Measurements from ENCODE around the gene CD180. TPM values are rescaled to one million over a fixed set of nuclear protein-coding genes. Genes with fewer than 3 reads are reported as not detected.
A peak's percentile ranks its signal among the peaks of the same experiment; 100 is the strongest.

Gene CD180
- total RNA-seq (2014; rRNA removed; shearing (Covaris generic)) = not detected in 2 replicates

GRCh38 chr5:67196537-67197059 lies at the start of gene CD180:
CD180 (minus strand) TSS chr5:67196799; CDS start chr5:67196641, 158 bp downstream.
- H3K4me1 ChIP-seq = no peaks in the 10 kb centered on the region
- no peak within 1 kb of the TSS for H3K27ac ChIP-seq
- no peak for DNase-seq

GRCh38 chr5:67246108-67246507 lies 49.5 kb upstream of the CD180 start:
- Histone ChIP-seq H3K36me3 (no peaks in the 10 kb centered on the region), H3K4me1 (peaks cover 15% of the 10 kb centered on the region), H3K9me3 (replicated peaks) (no peaks in the 10 kb centered on the region), H3K27me3 (no peaks in the 10 kb centered on the region), H3K27ac (no peak overlapping the region), H3K4me3 (no peak overlapping the region)
- DNase-seq = peak in 1 of 2 experiments; percentile 69

More at GRCh38 chr5:67196537-67197059, at the start of gene CD180:
- no peaks in the 10 kb centered on the region for H3K9me3 ChIP-seq (replicated peaks)
- no peak within 1 kb of the TSS for H3K4me3 ChIP-seq
- no peaks in the 10 kb centered on the region for H3K27me3 ChIP-seq
- no peaks in the 10 kb centered on the region for H3K36me3 ChIP-seq

GRCh38 chr5:67245259-67245846 lies 48.8 kb upstream of the CD180 start:
- Histone ChIP-seq H3K27me3 (no peaks in the 10 kb centered on the region), H3K4me3 (no peak overlapping the region), H3K9me3 (replicated peaks) (no peaks in the 10 kb centered on the region), H3K36me3 (no peaks in the 10 kb centered on the region), H3K27ac (no peak overlapping the region), H3K4me1 (peaks cover 15% of the 10 kb centered on the region)
- no peak for DNase-seq

DNA sequence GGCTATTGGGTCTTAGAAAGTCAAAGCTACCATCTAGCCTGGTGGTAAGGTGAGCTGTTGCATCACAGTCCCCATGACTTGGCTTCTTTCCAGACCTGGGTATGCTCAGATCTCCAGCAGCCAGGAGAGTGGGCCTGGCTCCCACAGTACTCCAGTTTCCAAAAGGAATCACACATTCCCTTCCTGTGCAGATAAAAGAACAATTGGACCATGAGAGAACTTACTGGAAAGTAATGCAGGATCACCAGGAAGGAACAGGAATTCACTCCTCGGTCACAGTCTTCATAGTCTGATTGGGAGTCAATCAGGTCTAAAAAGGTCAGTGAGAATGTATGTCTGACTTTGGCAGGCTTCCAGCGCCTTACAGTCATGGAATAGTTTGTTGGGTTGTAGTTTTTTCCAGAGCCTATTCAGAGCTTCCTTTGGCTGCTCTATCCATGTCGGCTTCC lies 47.8 kb upstream of the CD180 start:
- peak in 1 of 2 experiments; percentile 18 for DNase-seq
- H3K4me1 ChIP-seq = peaks cover 11% of the 10 kb centered on the region

DNA sequence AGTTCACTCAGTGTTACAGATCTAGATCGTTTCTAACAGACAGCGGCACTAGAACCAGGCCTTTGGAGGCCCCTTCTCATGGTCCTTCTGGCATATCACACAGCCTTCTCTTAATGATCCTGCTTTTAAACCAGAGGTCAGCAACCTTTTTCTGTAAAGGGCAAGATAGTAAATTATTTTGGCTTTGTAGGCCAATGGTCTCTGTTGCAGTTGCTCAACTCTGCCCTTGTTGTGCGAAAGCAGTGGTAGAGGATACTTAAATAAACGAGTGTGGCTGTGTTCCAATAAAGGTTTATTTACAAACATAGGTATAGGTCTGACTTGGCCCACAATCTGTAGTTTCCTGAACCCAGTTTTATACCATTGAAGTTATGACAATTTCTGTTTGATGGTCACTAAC lies 47.3 kb upstream of the CD180 start:
- DNase-seq = no peak
- no peak overlapping the region for H3K27ac ChIP-seq
- H3K4me3 ChIP-seq = no peak overlapping the region
- no peaks in the 10 kb centered on the region for H3K27me3 ChIP-seq
- peaks cover 7% of the 10 kb centered on the region for H3K4me1 ChIP-seq
- H3K9me3 ChIP-seq (replicated peaks) = no peaks in the 10 kb centered on the region
- no peaks in the 10 kb centered on the region for H3K36me3 ChIP-seq

More for the DNA sequence above, 47.8 kb upstream of the CD180 start:
- no peaks in the 10 kb centered on the region for H3K9me3 ChIP-seq (replicated peaks)
- H3K27ac ChIP-seq = no peak overlapping the region
- no peaks in the 10 kb centered on the region for H3K27me3 ChIP-seq
- H3K4me3 ChIP-seq = no peak overlapping the region
- no peaks in the 10 kb centered on the region for H3K36me3 ChIP-seq

DNA sequence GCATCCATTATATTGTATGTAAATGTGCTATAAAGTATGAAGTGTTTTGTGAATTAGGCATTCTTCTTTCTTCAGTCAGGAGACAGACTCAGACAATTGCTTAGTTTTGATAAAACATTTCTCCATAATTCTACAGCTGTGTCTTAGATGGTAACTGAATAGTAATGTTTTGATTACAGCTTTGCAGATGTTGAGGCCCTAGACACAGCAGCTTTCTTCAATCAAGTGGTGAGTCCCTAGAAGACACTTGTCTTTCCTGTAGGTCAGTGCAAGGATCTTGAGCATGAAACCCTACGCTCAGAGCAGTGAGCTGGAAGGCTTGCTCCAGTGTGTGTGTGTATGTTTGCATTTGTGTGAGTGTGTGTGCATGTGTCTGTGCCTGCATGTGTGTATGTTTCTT lies 46.8 kb upstream of the CD180 start:
- no peak for DNase-seq
- no peaks in the 10 kb centered on the region for H3K36me3 ChIP-seq
- H3K27ac ChIP-seq = no peak overlapping the region
- no peaks in the 10 kb centered on the region for H3K27me3 ChIP-seq
- H3K4me1 ChIP-seq = peaks cover under 1% of the 10 kb centered on the region; the same call in 1 of the 2 replicates
- H3K9me3 ChIP-seq (replicated peaks) = no peaks in the 10 kb centered on the region
- H3K4me3 ChIP-seq = no peak overlapping the region

GRCh38 chr5:67241326-67241725 lies 44.7 kb upstream of the CD180 start:
- Histone ChIP-seq H3K27ac (no peak overlapping the region), H3K4me1 (no peaks in the 10 kb centered on the region)

DNA sequence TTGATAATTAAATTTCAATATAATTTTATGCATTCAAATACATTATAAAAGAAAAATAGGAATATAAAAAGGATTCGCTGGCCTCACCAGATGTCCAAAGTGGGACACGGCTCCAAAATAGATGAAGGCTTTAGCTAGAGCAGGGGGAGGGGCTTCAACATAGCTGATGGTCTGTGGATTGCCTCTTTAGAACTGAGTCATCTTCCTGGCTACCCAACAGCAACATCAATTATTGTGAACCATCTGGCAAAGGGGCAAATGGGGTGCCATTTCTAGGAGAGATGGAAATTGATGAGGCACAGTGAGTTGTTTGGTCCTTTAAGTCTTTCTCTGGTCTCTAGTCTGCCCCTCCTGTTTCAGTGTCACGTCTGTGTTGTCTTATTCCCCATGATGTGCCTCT lies 44.2 kb upstream of the CD180 start:
- no peak overlapping the region for H3K27ac ChIP-seq
- H3K4me3 ChIP-seq = no peak overlapping the region
- H3K9me3 ChIP-seq (replicated peaks) = no peaks in the 10 kb centered on the region
- no peaks in the 10 kb centered on the region for H3K27me3 ChIP-seq
- H3K36me3 ChIP-seq = no peaks in the 10 kb centered on the region
- H3K4me1 ChIP-seq = 0 out of 2 replicates have a peak, but pooled peaks cover 2% of the 10 kb centered on the region
- no peak for DNase-seq

More at GRCh38 chr5:67241326-67241725, 44.7 kb upstream of the CD180 start:
- H3K36me3 ChIP-seq = no peaks in the 10 kb centered on the region
- H3K4me3 ChIP-seq = no peak overlapping the region
- no peaks in the 10 kb centered on the region for H3K9me3 ChIP-seq (replicated peaks)
- no peak for DNase-seq
- H3K27me3 ChIP-seq = no peaks in the 10 kb centered on the region

- Histone ChIP-seq H3K36me3 (no peaks in the 10 kb centered on the region), H3K4me1 (0 out of 2 replicates have a peak, but pooled peaks cover 3% of the 10 kb centered on the region), H3K9me3 (replicated peaks) (no peaks in the 10 kb centered on the region), H3K27ac (no peak overlapping the region), H3K27me3 (no peaks in the 10 kb centered on the region), H3K4me3 (no peak overlapping the region)
- DNase-seq = no peak
Observed at GRCh38 chr5:67240065-67240464, 43.5 kb upstream of the CD180 start.

DNA sequence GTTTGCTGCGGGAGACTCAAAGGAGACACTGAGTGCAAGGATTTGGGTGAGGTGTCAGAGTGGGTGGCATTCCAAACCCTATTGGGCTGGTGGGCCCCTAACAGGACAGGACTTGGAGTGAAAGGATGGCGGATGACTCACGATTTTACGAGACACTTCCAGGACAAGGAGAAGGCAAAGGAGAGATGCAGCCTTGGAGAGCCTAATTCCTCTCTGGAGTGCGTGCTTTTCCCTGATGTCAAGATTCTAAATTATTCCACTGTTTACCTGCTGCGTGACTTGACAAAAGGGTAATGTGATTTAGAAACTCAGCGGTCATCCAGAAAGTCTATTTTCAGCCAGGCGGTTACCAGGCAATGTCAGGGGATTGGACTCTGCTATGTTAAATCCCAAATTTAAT lies 41.6 kb upstream of the CD180 start:
- Histone ChIP-seq H3K27ac (no peak overlapping the region), H3K4me1 (peaks cover 7% of the 10 kb centered on the region; the same call in 1 of the 2 replicates), H3K27me3 (no peaks in the 10 kb centered on the region), H3K4me3 (no peak overlapping the region), H3K36me3 (no peaks in the 10 kb centered on the region), H3K9me3 (replicated peaks) (no peaks in the 10 kb centered on the region)
- no peak for DNase-seq

GRCh38 chr5:67235399-67236110 lies 39.0 kb upstream of the CD180 start:
- no peak overlapping the region for H3K27ac ChIP-seq
- H3K27me3 ChIP-seq = no peaks in the 10 kb centered on the region
- no peaks in the 10 kb centered on the region for H3K36me3 ChIP-seq
- H3K9me3 ChIP-seq (replicated peaks) = no peaks in the 10 kb centered on the region
- peaks cover 7% of the 10 kb centered on the region; the same call in 1 of the 2 replicates for H3K4me1 ChIP-seq
- no peak overlapping the region for H3K4me3 ChIP-seq
- no peak for DNase-seq

DNA sequence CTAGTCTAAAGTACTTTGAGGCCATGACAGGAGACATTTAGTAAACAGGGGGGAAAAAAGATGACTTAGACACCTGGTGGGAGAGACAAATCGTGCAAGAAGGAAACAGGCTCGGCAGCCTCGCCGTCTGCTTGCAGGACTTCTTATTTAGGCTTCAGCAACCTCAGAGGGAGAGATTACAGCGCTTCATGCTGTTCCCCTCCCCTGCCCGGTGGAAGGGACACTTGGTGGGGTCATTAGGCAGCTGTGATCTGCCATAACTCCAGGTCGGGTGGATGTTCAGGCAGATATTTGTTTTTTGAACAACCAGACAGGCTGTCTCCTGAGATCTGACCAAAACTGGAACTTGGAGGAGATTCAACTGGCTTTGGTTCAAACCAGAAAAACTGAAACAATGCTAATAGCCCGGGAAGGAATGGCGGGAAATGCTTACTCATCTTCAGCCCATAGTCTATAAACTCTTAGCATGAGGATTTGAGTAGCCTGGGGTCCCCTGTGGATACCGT lies 38.1 kb upstream of the CD180 start:
- no peaks in the 10 kb centered on the region for H3K36me3 ChIP-seq
- no peak overlapping the region for H3K4me3 ChIP-seq
- no peaks in the 10 kb centered on the region for H3K27me3 ChIP-seq
- H3K27ac ChIP-seq = no peak overlapping the region
- DNase-seq = peak; percentile 9 to 29
- H3K4me1 ChIP-seq = peaks cover 7% of the 10 kb centered on the region; the same call in 1 of the 2 replicates
- no peaks in the 10 kb centered on the region for H3K9me3 ChIP-seq (replicated peaks)

- Histone ChIP-seq H3K27ac (no peak overlapping the region), H3K9me3 (replicated peaks) (no peaks in the 10 kb centered on the region), H3K4me3 (no peak overlapping the region), H3K36me3 (no peaks in the 10 kb centered on the region), H3K4me1 (peaks cover 7% of the 10 kb centered on the region; the same call in 1 of the 2 replicates), H3K27me3 (no peaks in the 10 kb centered on the region)
- peak in 1 of 2 experiments; percentile 9 for DNase-seq
Observed at GRCh38 chr5:67233075-67233474, 36.5 kb upstream of the CD180 start.

- Histone ChIP-seq H3K4me1 (no peaks in the 10 kb centered on the region), H3K4me3 (no peak overlapping the region), H3K27me3 (no peaks in the 10 kb centered on the region), H3K27ac (no peak overlapping the region), H3K9me3 (replicated peaks) (no peaks in the 10 kb centered on the region), H3K36me3 (no peaks in the 10 kb centered on the region)
- DNase-seq = no peak
Observed at GRCh38 chr5:67223211-67223610, 26.6 kb upstream of the CD180 start.

Data from SJCRH30 (cell line).